ENCODE results near the gene SPACA7. TPM values are rescaled to one million over a fixed set of nuclear protein-coding genes. Genes with fewer than 3 reads are reported as not detected.

SPACA7 gene
- total and polyA plus RNA-seq, 9 of the 15 experiments (the other 6 are each of a cell fraction or from before 2014, with no cell fraction given), result not detected

DNA sequence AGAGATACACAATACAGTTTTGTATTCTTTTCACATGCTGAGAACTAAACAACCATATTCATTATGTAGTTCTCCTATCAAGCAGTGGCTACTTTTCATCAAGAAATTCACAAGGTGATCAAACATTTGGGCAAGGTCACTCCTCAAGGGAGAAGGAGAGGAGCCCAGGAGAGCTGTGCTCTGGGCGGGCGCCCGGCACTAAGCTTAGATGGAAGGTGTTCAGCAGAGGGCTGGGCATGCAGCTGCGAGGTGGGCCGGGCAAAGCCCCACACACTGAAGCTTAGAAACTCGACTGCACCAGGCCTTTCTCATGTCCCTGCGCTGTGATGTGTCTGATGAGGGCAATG is 30.4 kb upstream of the SPACA7 start:
- DNase-seq (ENCODE audit: extremely low read depth in 1 of 4, low spot score in 3 of 4) (no peak), FAIRE-seq (no peak), ATAC-seq (no peak)
- ChIA-PET CTCF (ENCODE audit: low intra/inter-chr PET ratio) (no interaction called here), POLR2A (interaction anchor here (0.6 kb wide), 1 partner anchor 178 kb away, joined by 3 read pairs; no protein-coding TSS in a partner anchor)
- no peaks in the 10 kb centered on the region for H4K20me1 ChIP-seq (replicated peaks; ENCODE audit: control insufficient read depth, insufficient read depth, low read length)
- H3K9me3 ChIP-seq (replicated peaks; ENCODE audit: control insufficient read depth, insufficient read depth, low read depth, low read length), result no peaks in the 10 kb centered on the region
- H3K9ac ChIP-seq (ENCODE audit: insufficient read depth in 1 of 2, low read depth in 2 of 2, low read length in 2 of 2), result no peak overlapping the region
- in situ Hi-C loops (cut with MboI) (no loop called here), intact Hi-C loops (cut with micrococcal nuclease) (loop anchor here (10.0 kb wide), 1 partner anchor 269 kb away; no protein-coding TSS in a partner anchor)
- peaks cover 9 to 66% of the 10 kb centered on the region in 2 experiments; a peak in 3 of 5 replicates for H3K27me3 ChIP-seq (ENCODE audit: control insufficient read depth in 2 of 2, insufficient read depth in 2 of 2, low read length in 2 of 2)
- H2AFZ ChIP-seq (ENCODE audit: low read depth, low read length), result no peak overlapping the region
- TF ChIP-seq NEUROD1 (IDR thresholded peaks at IDR 0.05; ENCODE audit: borderline replicate concordance, low read depth, low read length, partially characterized antibody) (no peak), ZNF584 (CRISPR knock-in tag; IDR thresholded peaks at IDR 0.05; ENCODE audit: low read depth) (no peak), NFE2L1 (tag; IDR thresholded peaks at IDR 0.05; ENCODE audit: borderline replicate concordance, low read depth) (no peak), PHB2 (IDR thresholded peaks at IDR 0.05; ENCODE audit: low read depth) (no peak), ZNF583 (CRISPR knock-in tag; IDR thresholded peaks at IDR 0.05) (no peak), ZBTB8A (IDR thresholded peaks at IDR 0.05; ENCODE audit: partially characterized antibody) (no peak), DDX20 (tag; IDR thresholded peaks at IDR 0.05; ENCODE audit: low read depth) (no peak), JUN (IDR thresholded peaks at IDR 0.05; ENCODE audit: borderline replicate concordance, low read depth, low read length) (no peak), JUN (CRISPR knock-in tag; IDR thresholded peaks at IDR 0.05; ENCODE audit: borderline replicate concordance) (no peak)
- TF ChIP-seq, protein P1, sequence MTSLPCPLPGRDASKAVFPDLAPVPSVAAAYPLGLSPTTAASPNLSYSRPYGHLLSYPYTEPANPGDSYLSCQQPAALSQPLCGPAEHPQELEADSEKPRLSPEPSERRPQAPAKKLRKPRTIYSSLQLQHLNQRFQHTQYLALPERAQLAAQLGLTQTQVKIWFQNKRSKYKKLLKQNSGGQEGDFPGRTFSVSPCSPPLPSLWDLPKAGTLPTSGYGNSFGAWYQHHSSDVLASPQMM (CRISPR knock-in tag; IDR thresholded peaks at IDR 0.05), result no peak
- no peaks in the 10 kb centered on the region for H3K79me2 ChIP-seq (ENCODE audit: control insufficient read depth, insufficient read depth, low read length)
- no peak overlapping the region for H3K27ac ChIP-seq (ENCODE audit: extremely low read depth, low read depth, low read length)
- no peaks in the 10 kb centered on the region for H3K4me1 ChIP-seq (replicated peaks in 1 of 2; ENCODE audit: control insufficient read depth in 2 of 2, insufficient read depth in 2 of 2, low read length in 2 of 2)
- no peak overlapping the region for H3K4me3 ChIP-seq
- H3K9me1 ChIP-seq (ENCODE audit: control insufficient read depth, insufficient read depth, low read length), result no peaks in the 10 kb centered on the region
- no peak overlapping the region for H3K4me2 ChIP-seq (ENCODE audit: insufficient read depth, low read length)
- WGBS (ENCODE audit: insufficient coverage, low coverage, missing lambda C conversion rate), result 1% methylated on average over 7 of the region's 7 CpGs
- no TSS peak for BruUV-seq (replicated peaks)
- no peaks in the 10 kb centered on the region for H3K36me3 ChIP-seq (ENCODE audit: control insufficient read depth, insufficient read depth, low read length)

Data from K562 (cell line).